Mucosa of rectum (tissue), 2 donors: ENCODE results near the gene GAGE13.
"Not testable (repeated sequence)": the region's sequence is repeated elsewhere in the genome, so short reads cannot be mapped to it uniquely, and the experiment has no call there.

Source experiments
- H3K27ac ChIP-seq, 2 donors: one replicate each; pipeline ENCODE4 v1.7.0; 2013; ENCODE audit warnings: inconsistent platforms in 2 of 2, low read depth in 2 of 2, low read length in 2 of 2
- H3K27me3 ChIP-seq, 2 donors: one replicate each; pipeline ENCODE4 v1.7.0; 2013; ENCODE audit warnings: low read length in 2 of 2; ENCODE audit not compliant: control insufficient read depth in 2 of 2, insufficient read depth in 2 of 2
- H3K36me3 ChIP-seq, 2 donors: one replicate each; pipeline ENCODE4 v1.7.0; 2013; ENCODE audit warnings: low read length in 2 of 2; ENCODE audit not compliant: control insufficient read depth in 2 of 2, insufficient read depth in 2 of 2
- H3K4me1 ChIP-seq, 2 donors: one replicate each; pipeline ENCODE4 v1.7.0; 2013; ENCODE audit warnings: low read length in 2 of 2, mild to moderate bottlenecking in 1 of 2; ENCODE audit not compliant: control insufficient read depth in 2 of 2, insufficient read depth in 2 of 2
- H3K4me3 ChIP-seq, 2 donors: one replicate each; pipeline ENCODE4 v1.7.0; 2013; ENCODE audit warnings: low read length in 2 of 2
- H3K9ac ChIP-seq, 2 donors: one replicate each; pipeline ENCODE4 v1.7.0; 2013; ENCODE audit warnings: low read length in 2 of 2, low read depth in 1 of 2, mild to moderate bottlenecking in 1 of 2
- H3K9me3 ChIP-seq, 2 donors: one replicate each; pipeline ENCODE4 v1.7.0; 2013; ENCODE audit warnings: low read length in 2 of 2; ENCODE audit not compliant: control insufficient read depth in 2 of 2
- donor health status: healthy.
- donor health status: Normal muscosa, but diverticular disease.

GAGE13 gene

GRCh38 chrX:49323735-49324134, 7.6 kb upstream of the GAGE13 start:
- not testable (repeated sequence) for H3K9me3 ChIP-seq, H3K27ac ChIP-seq, H3K4me3 ChIP-seq, H3K9ac ChIP-seq, H3K36me3 ChIP-seq, H3K4me1 ChIP-seq, H3K27me3 ChIP-seq

GRCh38 chrX:49330421-49330820, 961 bp upstream of the GAGE13 start:
- H3K4me3 ChIP-seq, H3K9ac ChIP-seq, H3K9me3 ChIP-seq, H3K36me3 ChIP-seq, H3K27me3 ChIP-seq, H3K4me1 ChIP-seq, H3K27ac ChIP-seq: not testable (repeated sequence)

GRCh38 chrX:49331841-49332240, 459 bp downstream of the GAGE13 start:
- H3K4me3 ChIP-seq, H3K4me1 ChIP-seq, H3K9me3 ChIP-seq, H3K27me3 ChIP-seq, H3K36me3 ChIP-seq, H3K27ac ChIP-seq, H3K9ac ChIP-seq: not testable (repeated sequence)

DNA sequence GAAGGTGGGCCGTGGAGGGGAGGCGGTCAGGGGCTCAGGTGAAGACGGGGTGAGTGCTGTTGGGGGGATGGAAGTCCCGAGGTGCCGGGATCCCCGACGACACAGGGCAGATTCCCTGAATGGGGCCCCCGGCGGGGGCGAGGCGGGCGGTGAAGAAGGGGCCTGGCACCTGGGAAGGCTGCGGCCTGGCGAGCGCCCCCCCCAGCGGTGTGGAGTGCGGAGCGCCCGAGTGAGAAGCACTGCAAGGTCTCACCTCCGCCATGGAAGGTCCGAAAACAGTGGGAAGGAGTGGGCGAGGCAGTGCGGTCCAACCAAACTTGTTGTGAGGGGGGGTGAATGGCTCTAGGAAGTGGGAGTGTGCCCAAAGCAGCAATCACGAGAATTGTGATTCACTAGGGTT, 10.1 kb downstream of the GAGE13 start:
- not testable (repeated sequence) for H3K4me1 ChIP-seq, H3K27me3 ChIP-seq, H3K9ac ChIP-seq, H3K36me3 ChIP-seq, H3K9me3 ChIP-seq, H3K27ac ChIP-seq, H3K4me3 ChIP-seq

GRCh38 chrX:49344496-49345175, 13.3 kb downstream of the GAGE13 start:
- H3K4me3 ChIP-seq, H3K9ac ChIP-seq, H3K36me3 ChIP-seq, H3K9me3 ChIP-seq, H3K27me3 ChIP-seq, H3K4me1 ChIP-seq, H3K27ac ChIP-seq: not testable (repeated sequence)

GRCh38 chrX:49345402-49345801, 14.0 kb downstream of the GAGE13 start:
- H3K9ac ChIP-seq, H3K27ac ChIP-seq, H3K4me1 ChIP-seq, H3K9me3 ChIP-seq, H3K36me3 ChIP-seq, H3K27me3 ChIP-seq, H3K4me3 ChIP-seq: not testable (repeated sequence)

GRCh38 chrX:49346150-49346549, 14.8 kb downstream of the GAGE13 start:
- not testable (repeated sequence) for H3K36me3 ChIP-seq, H3K9ac ChIP-seq, H3K4me3 ChIP-seq, H3K9me3 ChIP-seq, H3K27me3 ChIP-seq, H3K4me1 ChIP-seq, H3K27ac ChIP-seq
